ENCODE results near the gene HES5.

- no peak for TF ChIP-seq CTCF (optimal IDR thresholded peaks at IDR 0.05 in 1 of 3, IDR thresholded peaks at IDR 0.05 in 1 of 3, conservative IDR thresholded peaks at IDR 0.05 in 1 of 3; ENCODE audit: extremely low read depth in 1 of 3, insufficient read depth in 2 of 3, low read length in 3 of 3)
- no peak for TF ChIP-seq EZH2 (IDR thresholded peaks at IDR 0.05; ENCODE audit: low read length)
Observed at GRCh38 chr1:2555634-2556276, 25.7 kb upstream of the HES5 start.

All from keratinocyte (primary cell).